Body of pancreas (tissue), 4 donors: ENCODE results near the gene MAST4.

Source experiments
- POLR2A ChIP-seq, 3 donors: fragments of 450-650 bp; IDR thresholded peaks; one replicate each; pipeline ENCODE4 v1.6.1; 2016; ENCODE audit warnings: antibody characterized with exemption in 3 of 3, mild to moderate bottlenecking in 2 of 3
- TF ChIP-seq, protein P1 (sequence below), 7 experiments: fragments of 450-650 bp in 4 of 7; fragments of 200-600 bp in 3 of 7; sonication (generic) in 3 of 7; IDR thresholded peaks; one replicate each; pipeline ENCODE4 v1.5.1; 2016 to 2019; ENCODE audit warnings: antibody characterized with exemption in 7 of 7

DNA sequence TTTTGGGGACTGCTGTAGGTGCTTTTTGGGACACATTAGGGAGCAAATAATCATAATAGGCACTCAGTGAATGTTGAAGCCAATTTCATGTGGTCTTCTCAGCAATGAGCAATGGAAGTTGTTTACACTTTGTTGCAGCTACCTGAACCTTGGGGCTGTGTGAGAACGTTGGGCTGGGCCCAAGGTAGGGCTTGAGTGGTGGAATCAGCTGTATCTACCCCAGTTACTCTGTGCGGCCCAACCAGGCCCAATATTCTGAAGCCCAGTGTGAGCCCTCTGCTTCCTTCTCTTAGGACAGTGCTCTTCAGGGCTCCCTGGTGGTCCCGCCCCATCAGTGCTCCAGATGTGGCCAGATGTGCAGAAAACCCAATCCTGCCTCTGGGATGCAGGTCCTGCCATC lies 38.4 kb downstream of the MAST4 start:
- TF ChIP-seq, protein P1, sequence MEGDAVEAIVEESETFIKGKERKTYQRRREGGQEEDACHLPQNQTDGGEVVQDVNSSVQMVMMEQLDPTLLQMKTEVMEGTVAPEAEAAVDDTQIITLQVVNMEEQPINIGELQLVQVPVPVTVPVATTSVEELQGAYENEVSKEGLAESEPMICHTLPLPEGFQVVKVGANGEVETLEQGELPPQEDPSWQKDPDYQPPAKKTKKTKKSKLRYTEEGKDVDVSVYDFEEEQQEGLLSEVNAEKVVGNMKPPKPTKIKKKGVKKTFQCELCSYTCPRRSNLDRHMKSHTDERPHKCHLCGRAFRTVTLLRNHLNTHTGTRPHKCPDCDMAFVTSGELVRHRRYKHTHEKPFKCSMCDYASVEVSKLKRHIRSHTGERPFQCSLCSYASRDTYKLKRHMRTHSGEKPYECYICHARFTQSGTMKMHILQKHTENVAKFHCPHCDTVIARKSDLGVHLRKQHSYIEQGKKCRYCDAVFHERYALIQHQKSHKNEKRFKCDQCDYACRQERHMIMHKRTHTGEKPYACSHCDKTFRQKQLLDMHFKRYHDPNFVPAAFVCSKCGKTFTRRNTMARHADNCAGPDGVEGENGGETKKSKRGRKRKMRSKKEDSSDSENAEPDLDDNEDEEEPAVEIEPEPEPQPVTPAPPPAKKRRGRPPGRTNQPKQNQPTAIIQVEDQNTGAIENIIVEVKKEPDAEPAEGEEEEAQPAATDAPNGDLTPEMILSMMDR (IDR thresholded peaks at IDR 0.05) = no peak
- no peak for TF ChIP-seq POLR2A (IDR thresholded peaks at IDR 0.05)
